Esophagus (tissue), 2 donors: ENCODE measurements around the gene FAM163A. TPM values are rescaled to one million over a fixed set of nuclear protein-coding genes. Genes with fewer than 3 reads are reported as not detected.
"Not testable (repeated sequence)": the region's sequence is repeated elsewhere in the genome, so short reads cannot be mapped to it uniquely, and the experiment has no call there.

ENCODE experiments used
- H3K27ac ChIP-seq, 2 donors: one replicate each; pipeline ENCODE4 v1.5.1; 2013; ENCODE audit warnings: low read depth in 2 of 2, mild to moderate bottlenecking in 2 of 2, inconsistent platforms in 1 of 2, low read length in 1 of 2, moderate library complexity in 1 of 2
- H3K27me3 ChIP-seq, 2 donors: one replicate each; pipeline ENCODE4 v1.6.1; 2013; ENCODE audit warnings: low read length in 2 of 2, control low read depth in 1 of 2, mild to moderate bottlenecking in 1 of 2; ENCODE audit not compliant: insufficient read depth in 2 of 2, control insufficient read depth in 1 of 2
- H3K36me3 ChIP-seq, 2 donors: one replicate each; pipeline ENCODE4 v1.6.1; 2013; ENCODE audit warnings: low read length in 1 of 2; ENCODE audit not compliant: control insufficient read depth in 2 of 2, insufficient read depth in 2 of 2
- H3K4me1 ChIP-seq, 2 donors: one replicate each; pipeline ENCODE4 v1.6.1; 2013; ENCODE audit warnings: low read length in 1 of 2; ENCODE audit not compliant: control insufficient read depth in 2 of 2, insufficient read depth in 2 of 2
- H3K4me3 ChIP-seq, 2 donors: one replicate each; pipeline ENCODE4 v1.5.1; 2013; ENCODE audit warnings: low read length in 2 of 2, mild to moderate bottlenecking in 2 of 2, low read depth in 1 of 2, moderate library complexity in 1 of 2
- H3K9me3 ChIP-seq, 2 donors: one replicate each; pipeline ENCODE4 v1.6.1; 2013; ENCODE audit warnings: mild to moderate bottlenecking in 2 of 2, low read depth in 1 of 2, low read length in 1 of 2, moderate library complexity in 1 of 2; ENCODE audit not compliant: control insufficient read depth in 2 of 2, insufficient read depth in 1 of 2
- WGBS, 2 donors: extraction: QIAGEN DNeasy Blood & Tissue Kit; methylation state at CpG; one replicate each; pipeline ENCODE4 v1.1.7; 2013; 5-methylcytosine and 5-hydroxymethylcytosine counted together
- polyA plus RNA-seq, 2 donors: library from polyadenylated mRNA; stranded (reverse); fragments of 200-250 nt; gene quantifications; one replicate each; pipeline ENCODE4 v1.2.3, GENCODE V29; 2013
- donor health status: healthy with polysubstance abuse.
- donor health status: Bipolar disorder and iron deficiency.

FAM163A gene
- polyA plus RNA-seq, 2 donors, result 0.01 TPM; not detected in 1

- no peaks in the 10 kb centered on the region for H3K36me3 ChIP-seq
- no peaks in the 10 kb centered on the region for H3K4me1 ChIP-seq
- no peak overlapping the region for H3K27ac ChIP-seq
- WGBS, 2 donors, result 88 to 90% methylated on average over 4 of the region's 4 CpGs
- no peaks in the 10 kb centered on the region for H3K9me3 ChIP-seq
- no peak overlapping the region for H3K4me3 ChIP-seq
- H3K27me3 ChIP-seq, result no peaks in the 10 kb centered on the region
These were observed 57.4 kb downstream of the FAM163A start for GRCh38 chr1:179800481-179800880.

- Histone ChIP-seq H3K9me3 (no peaks in the 10 kb centered on the region), H3K27me3 (no peaks in the 10 kb centered on the region), H3K36me3 (no peaks in the 10 kb centered on the region), H3K4me3 (no peak overlapping the region), H3K4me1 (no peaks in the 10 kb centered on the region), H3K27ac (no peak overlapping the region)
- 69 to 71% methylated on average over 6 of the region's 6 CpGs for WGBS, 2 donors
These were observed 60.0 kb downstream of the FAM163A start for GRCh38 chr1:179803104-179803503.

GRCh38 chr1:179803918-179804317 is 60.8 kb downstream of the FAM163A start:
- H3K27ac ChIP-seq, result no peak overlapping the region
- H3K9me3 ChIP-seq, result no peaks in the 10 kb centered on the region
- WGBS, 2 donors, result 86% methylated on average over 1 of the region's 1 CpG; no CpG with 5 or more reads in 1 of the 2 donors
- no peaks in the 10 kb centered on the region for H3K4me1 ChIP-seq
- H3K36me3 ChIP-seq, result no peaks in the 10 kb centered on the region
- H3K27me3 ChIP-seq, result no peaks in the 10 kb centered on the region
- H3K4me3 ChIP-seq, result no peak overlapping the region

- not testable (repeated sequence) for H3K27me3 ChIP-seq, H3K36me3 ChIP-seq, H3K4me3 ChIP-seq, H3K27ac ChIP-seq, H3K4me1 ChIP-seq, H3K9me3 ChIP-seq
- 94 to 98% methylated on average over 2 of the region's 2 CpGs for WGBS, 2 donors
These were observed 61.3 kb downstream of the FAM163A start for GRCh38 chr1:179804417-179804816.

GRCh38 chr1:179805291-179806195 is 62.5 kb downstream of the FAM163A start:
- no peak overlapping the region for H3K27ac ChIP-seq
- peaks cover 0 to 2% of the 10 kb centered on the region in 2 donors for H3K4me1 ChIP-seq
- WGBS, 2 donors, result 90 to 91% methylated on average over 19 of the region's 19 CpGs

GRCh38 chr1:179806333-179806732 is 63.2 kb downstream of the FAM163A start:
- 77 to 79% methylated on average over 4 of the region's 4 CpGs for WGBS, 2 donors
- Histone ChIP-seq H3K27me3 (no peaks in the 10 kb centered on the region), H3K36me3 (no peaks in the 10 kb centered on the region), H3K27ac (no peak overlapping the region), H3K4me1 (peaks cover 0 to 2% of the 10 kb centered on the region in 2 donors), H3K9me3 (no peaks in the 10 kb centered on the region), H3K4me3 (no peak overlapping the region)

More at GRCh38 chr1:179805291-179806195, 62.5 kb downstream of the FAM163A start:
- Histone ChIP-seq H3K4me3 (no peak overlapping the region), H3K27me3 (no peaks in the 10 kb centered on the region), H3K9me3 (no peaks in the 10 kb centered on the region), H3K36me3 (no peaks in the 10 kb centered on the region)

GRCh38 chr1:179807291-179807690 is 64.2 kb downstream of the FAM163A start:
- Histone ChIP-seq H3K36me3 (no peaks in the 10 kb centered on the region), H3K27me3 (no peaks in the 10 kb centered on the region), H3K4me3 (no peak overlapping the region), H3K9me3 (no peaks in the 10 kb centered on the region), H3K4me1 (peaks cover 0 to 2% of the 10 kb centered on the region in 2 donors), H3K27ac (no peak overlapping the region)
- 88% methylated on average over 9 of the region's 9 CpGs for WGBS, 2 donors

- no peak overlapping the region for H3K4me3 ChIP-seq
- H3K27ac ChIP-seq, result no peak overlapping the region
- no peaks in the 10 kb centered on the region for H3K27me3 ChIP-seq
- peaks cover 0 to 2% of the 10 kb centered on the region in 2 donors for H3K4me1 ChIP-seq
- WGBS, 2 donors, result 73 to 82% methylated on average over 11 of the region's 11 CpGs
- H3K9me3 ChIP-seq, result no peaks in the 10 kb centered on the region
- H3K36me3 ChIP-seq, result no peaks in the 10 kb centered on the region
These were observed 64.8 kb downstream of the FAM163A start for GRCh38 chr1:179807691-179808485.

- 92 to 93% methylated on average over 1 of the region's 1 CpG for WGBS, 2 donors
These were observed 65.4 kb downstream of the FAM163A start for GRCh38 chr1:179808503-179808902.

More at GRCh38 chr1:179808503-179808902, 65.4 kb downstream of the FAM163A start:
- H3K27me3 ChIP-seq, result no peaks in the 10 kb centered on the region
- no peaks in the 10 kb centered on the region for H3K9me3 ChIP-seq
- no peak overlapping the region for H3K4me3 ChIP-seq
- peaks cover 0 to 2% of the 10 kb centered on the region in 2 donors for H3K4me1 ChIP-seq
- H3K36me3 ChIP-seq, result no peaks in the 10 kb centered on the region
- no peak overlapping the region for H3K27ac ChIP-seq
